NCI-H1930 (cell line): ENCODE results near the gene PICK1.
"Not testable (repeated sequence)": the region's sequence is repeated elsewhere in the genome, so short reads cannot be mapped to it uniquely, and the experiment has no call there.

Experiments used
- DNase-seq, 2 experiments: peaks; one replicate each; lab custom pipeline; 2025; lab: John Stamatoyannopoulos, UW

Gene PICK1

DNA sequence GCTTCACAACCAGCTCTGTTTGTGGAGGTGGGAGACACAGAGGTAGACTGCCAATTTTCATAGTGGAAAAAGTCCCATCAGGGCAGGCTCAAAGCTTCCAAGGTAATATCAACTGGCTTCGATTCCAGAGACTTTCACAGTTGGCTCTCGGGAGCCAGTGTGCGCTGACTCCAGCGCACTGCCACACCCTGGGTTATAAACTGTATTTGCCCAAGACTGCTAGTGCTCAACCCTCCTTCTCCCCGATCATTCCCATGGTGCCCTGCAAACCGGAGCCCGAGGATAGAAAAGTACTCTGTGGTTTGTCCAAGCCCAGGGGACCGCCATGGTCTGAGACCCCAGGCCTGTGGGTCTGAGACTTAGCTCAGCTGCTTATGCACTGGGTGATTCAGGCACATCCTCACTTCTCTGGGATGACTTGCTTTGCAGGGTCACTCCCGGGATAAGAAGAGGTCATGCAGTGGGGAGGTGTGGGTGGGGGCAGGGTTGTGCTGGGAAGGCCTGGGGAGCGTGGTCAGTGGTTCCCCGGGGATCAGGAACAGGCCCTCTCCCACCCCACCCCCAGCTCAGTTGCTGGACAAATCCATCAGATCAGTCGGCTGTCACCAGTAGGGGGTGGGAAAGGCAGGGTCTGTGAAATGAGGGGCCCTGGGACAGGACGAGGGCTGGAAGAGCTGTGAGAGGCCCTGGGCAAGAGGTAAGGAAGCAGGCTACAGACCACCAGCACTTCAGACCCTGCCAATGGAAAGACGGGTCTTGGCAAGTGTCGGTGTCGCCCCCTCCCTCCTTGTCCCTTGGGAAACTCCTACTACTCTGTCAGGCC lies 26.7 kb upstream of the PICK1 start:
- no peak for DNase-seq

DNA sequence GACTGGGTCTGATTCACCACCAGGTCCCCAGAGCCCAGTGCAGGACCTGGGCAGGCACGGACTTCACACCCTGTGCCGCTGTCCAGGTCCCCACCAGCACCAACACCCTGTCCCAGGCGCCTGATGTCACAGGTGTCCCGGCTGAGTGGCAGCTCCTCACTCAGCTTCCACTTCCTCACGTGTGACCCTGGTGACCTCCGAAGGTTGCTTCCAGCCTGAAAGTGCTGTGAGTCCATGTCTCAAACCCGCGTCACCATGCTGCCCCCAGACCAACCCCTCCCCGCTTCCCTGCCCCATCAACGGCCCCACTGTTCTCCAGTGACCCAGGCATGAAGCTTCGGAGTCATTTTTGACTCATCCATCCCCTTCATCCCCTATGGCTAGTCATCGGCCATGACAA lies 25.7 kb upstream of the PICK1 start:
- DNase-seq, result no peak

DNA sequence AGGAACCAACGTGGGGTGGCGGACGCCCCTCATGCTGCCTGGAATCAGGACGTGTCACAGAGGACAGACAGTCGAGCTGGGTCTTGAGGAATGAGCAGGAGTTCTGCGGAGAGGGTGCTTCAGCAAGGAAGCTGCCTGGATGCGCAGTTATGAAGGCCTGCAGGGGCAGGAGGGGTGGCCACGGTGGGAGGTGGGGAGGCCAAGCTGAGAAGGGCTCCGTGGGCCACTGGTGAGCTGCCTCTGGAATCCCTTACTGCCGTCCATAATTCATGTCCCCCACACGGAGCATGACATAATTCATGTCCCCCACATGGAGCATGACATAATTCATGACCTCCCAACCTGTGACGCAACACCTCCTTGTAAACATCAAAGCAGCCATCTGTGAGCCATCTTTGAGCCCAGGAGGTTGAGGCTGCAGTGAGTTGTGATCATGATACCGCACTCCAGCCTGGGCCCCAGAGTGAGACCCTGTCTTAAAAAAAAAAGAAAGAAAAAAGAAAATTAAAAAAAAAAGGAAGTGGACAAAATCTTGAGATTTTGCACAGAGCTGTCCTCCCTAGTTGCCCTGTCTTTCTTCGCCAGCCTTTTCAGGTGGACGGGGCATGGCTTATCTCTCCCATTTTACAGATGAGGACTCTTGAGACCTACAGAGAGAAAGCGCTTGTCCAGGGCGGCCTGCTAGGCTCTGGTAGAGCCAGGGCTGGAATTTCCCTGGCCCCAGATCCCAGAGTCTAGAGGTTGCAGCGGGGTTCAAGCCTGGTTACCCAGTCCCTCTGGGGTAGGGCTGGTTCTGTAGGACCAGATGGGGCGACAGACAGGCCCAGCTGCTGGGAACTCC lies 24.3 kb upstream of the PICK1 start:
- no peak for DNase-seq

DNA sequence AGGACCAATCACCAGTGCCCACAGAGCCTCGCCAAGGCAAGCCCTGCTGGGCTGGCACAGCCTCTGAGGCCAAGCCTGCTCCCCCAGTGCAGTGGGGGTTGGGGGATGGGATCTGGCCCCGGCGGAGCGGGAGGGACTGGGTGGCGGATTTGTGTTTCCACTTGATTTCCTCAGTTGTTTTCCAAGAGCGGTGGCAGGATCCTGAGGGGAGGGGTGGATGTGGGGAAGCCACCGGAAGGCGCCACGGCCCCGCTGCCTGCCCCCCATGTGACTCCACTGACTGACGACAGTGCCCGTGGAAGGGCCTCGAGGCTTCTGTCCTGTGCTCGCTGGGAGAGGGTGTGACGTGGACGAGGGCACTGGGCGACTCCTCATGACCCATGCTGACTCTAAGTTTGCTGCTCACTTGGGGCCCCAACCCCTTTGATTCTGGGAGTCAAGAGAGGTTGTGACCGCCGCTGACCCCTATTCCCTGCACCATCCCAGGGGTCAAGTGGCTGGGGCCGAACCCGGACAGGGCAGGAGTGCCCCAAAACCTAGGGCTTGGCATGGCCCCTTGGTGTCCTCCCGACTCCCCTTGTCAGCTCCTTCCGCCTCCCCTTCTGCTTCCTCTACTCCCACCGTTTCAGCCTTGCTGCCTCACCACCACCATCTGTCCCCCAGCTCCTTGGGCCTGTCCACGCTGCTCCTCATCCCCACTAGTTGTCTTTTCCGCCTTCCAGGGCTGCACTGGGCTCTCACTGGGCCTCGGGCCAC lies 23.5 kb upstream of the PICK1 start:
- no peak for DNase-seq

DNA sequence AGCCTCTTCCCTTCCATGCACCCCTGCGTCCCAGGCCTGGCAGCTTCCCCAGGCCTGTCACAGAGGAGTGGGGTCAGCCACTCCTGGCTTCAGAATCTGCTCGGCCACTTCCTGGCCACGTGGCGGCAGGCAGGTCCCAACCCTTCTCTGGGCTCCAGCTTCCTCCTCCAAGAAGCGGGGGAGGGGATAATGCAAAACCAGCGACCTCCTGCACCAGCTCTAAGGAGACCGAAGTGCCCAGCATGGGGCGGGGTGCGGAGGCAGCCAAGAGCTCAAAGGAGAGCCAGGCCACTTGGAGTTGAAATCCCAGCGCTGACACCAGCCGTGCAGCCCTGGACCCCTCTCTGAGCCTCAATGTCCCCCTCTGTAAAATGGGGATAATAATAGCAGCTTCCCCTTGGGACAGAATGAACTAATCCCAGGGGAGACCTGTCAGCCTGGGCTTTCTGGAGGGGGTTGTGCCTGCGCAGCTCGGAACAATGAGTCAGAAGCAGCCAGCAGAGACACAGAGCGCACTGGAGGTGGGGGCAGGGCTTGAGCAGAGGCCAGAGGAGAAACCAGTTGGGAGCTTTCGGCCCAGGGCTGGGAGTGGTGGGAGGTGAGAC lies 22.8 kb upstream of the PICK1 start:
- no peak for DNase-seq

DNA sequence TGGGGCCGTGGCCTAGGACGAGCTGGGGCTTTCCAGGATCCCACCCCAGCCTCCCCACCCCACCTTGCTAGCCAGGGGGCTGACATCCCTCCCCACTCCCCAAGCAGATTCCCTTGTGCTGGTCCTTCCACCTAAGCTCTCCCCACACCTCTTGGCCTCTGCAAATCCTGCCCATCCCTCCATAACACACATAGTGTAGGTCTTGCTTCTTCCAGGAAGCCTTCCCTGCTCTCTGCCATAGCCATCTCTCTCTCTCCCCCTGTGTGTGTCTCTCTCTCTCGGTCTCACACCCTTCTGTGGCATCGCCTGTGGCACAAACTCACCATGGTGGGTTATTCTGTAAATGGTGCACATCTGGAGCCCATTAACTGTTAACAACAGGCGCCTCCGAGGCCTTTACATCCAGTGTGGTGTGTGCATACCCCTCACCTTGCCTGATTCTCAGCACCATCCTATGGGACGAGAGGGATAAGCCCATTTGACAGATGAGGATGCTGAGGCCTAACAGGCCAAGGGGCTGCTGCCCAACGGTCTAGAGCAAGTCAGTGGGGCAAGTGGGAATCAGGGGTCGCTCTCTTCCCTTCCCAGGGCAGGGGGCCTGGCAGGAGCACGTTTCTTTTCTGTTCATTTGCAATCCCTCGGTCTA lies 22.2 kb upstream of the PICK1 start:
- DNase-seq, result no peak

DNA sequence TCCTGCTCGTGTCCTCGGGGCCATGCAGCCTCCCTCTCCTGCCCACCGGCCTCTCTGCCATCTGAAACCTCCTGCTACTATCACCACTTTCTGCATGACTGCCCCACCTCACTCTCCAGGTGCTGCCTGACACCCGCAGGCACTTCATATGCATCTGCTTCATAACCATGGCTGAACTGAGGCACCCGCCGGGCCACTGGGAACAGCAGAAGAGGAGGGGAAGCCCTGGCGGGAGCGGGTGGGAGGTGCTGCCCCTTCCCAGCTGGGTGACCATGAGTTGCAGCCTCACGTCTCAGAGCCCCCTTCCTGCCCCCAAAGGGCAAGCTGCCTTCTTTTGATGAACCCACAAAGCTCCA lies 21.7 kb upstream of the PICK1 start:
- no peak for DNase-seq

DNA sequence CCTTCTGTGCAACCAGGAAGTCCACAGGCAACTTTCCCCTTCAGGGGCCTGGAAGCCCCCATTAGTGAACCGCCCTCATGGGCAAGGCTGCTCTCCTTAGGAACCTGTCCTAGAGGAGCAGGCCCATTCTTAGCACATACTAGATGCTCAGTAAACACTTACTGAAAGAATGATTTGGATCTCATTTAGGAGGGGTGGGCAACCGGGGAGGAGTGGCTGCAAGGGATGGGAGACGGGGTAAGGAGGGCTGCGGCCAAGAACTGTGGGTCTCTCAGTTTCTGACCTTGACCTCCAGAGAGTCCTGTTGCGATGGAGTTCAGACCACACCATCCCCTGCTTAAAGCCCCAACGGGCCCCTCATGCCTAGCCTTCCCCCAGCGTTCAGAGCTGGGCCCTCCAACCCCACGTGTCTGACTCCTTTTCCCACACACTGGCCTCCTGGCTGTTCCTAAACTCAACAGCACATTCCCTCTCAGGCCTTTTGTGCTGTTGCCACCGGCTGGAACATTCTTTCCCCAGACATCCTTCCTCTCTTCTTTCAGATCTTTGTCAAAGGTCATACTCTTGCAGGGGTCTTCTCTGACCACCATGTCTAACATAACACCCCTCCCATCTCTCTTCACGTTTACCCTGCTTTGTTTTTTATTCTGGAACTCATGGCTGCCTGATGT lies 20.7 kb upstream of the PICK1 start:
- DNase-seq, result no peak

DNA sequence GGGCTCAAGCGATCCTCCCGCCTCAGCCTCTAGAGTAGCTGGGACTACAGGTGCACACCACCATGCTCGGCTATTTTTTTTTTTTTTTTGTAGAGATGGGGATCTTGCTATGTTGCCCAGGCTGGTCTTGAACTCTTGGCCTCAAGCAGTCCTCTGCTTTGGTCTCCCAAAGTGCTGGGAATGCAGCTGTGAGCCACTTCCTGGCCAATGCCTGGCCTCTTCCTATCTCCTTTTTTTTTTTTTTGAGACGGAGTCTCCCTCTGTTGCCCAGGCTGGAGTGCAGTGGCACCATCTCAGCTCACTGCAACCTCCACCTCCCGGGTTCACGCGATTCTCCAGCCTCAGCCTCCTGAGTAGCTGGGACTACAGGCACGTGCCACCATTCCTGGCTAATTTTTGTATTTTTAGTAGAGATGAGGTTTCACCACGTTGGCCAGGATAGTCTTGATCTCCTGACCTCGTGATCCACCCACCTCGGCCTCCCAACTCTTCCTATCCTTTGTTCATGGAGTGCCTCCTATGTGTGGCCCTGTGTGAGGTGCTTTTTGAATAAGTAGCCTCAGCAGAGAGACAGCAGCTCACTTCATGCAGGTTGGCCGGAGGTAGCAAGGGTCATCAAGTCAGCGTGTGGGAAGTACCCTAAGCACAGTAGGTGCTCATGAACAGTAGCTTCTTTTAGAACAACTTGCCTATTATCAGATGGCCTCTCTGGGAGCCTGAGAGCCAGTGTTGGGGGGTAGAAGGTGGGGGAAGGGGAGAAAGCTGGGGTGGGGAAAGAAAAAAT lies 19.6 kb upstream of the PICK1 start:
- not testable (repeated sequence) for DNase-seq

DNA sequence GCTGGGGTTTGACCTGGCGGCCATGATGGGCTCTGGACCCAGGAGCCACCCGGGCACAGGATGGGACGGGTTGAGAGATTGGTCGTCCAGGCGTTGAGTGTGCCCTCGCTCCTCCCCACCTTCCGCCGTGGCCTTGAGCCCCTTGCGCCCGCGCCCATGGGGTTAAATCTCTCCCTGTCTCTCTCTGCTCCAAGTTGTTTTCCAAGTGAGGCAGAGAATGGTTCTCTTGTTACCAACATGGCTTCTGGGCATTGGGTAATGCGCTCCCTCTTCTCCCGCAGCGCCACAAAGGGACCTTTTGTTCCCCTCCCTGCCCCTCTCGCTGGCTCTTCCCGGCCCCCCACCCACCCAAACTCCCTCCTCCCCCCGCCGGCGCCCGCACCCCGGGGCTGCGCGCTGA lies 18.8 kb upstream of the PICK1 start:
- no peak for DNase-seq

DNA sequence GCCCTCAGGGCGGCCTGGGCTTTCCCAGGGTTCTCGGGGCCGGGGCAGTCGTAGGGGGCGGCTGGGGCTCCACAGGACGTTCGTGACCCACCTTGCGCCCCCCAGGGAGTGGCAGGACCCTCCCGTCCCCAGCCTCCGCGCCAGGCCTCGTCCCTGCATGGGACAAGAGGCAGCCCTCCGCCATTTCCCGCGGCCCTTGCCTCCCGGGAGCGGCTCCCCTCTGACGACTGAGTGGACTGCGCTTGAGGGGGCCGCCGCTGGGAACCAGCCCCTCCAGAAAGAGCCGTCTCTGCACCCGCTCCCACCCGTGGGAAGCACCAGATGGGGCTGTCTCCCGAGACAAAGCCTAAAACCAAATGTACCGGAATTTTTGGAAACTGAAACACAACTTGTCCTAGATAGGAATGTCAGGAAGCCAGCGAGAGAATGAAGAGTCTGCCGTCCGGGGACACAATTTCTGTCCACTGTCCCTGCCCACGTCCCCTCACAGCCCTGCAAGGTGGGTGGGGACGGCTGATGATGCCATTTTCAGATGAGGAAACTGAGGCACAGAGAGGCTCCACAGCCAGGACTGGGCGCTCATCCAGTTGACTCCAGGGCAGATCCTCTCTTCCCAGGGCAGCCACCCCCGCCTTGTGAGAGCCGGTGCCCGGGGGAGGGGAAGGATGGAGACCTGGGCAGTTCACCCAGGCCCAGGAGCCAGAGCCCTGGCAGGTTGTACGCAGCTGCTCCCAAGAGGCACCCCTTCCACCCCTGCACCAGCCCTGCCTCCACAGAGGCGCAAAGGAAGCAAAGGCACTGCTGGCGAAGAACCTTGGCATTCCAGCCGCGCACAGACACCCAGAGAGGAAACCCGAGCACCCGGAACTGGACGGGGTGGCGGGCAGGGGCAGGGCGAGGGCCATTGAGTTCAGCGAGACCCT lies 18.1 kb upstream of the PICK1 start:
- DNase-seq, result no peak

DNA sequence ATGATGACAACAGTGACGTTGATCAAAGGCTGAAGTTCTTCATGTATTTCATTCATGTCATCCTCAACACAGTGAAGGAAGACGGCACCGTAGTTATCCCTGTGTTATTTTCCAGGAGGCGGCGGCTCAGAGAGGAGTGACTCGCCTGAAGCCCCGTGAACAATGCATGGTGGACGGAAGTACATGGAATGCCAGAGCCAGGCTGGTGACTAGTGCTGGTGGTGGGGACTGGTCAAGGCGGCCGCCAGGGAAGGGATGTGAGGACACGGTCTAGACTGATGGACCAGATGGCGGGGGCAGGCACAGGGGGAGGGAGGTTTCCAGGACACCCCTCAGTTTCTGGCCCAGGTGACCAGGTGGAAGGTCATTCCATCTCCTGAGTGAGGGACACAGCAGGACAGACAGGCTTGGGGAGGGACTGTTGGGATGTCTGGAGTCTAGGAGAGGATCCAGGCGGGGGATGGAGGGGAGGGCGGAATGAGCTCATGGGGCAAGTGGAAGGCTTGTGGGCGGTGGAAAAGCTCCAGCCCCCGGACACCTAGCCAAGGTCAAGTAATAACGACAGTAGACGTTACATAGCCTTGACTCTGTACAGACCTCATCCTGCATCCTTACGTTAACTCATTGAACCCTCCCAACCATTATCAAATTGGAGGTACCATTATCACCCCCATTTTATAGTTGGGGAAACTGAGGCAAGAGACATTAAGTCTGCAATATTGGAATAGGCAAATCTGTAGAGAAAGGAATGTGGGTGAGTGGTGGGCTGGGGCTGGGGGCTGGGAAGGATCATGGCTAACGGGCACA lies 16.0 kb upstream of the PICK1 start:
- no peak for DNase-seq

DNA sequence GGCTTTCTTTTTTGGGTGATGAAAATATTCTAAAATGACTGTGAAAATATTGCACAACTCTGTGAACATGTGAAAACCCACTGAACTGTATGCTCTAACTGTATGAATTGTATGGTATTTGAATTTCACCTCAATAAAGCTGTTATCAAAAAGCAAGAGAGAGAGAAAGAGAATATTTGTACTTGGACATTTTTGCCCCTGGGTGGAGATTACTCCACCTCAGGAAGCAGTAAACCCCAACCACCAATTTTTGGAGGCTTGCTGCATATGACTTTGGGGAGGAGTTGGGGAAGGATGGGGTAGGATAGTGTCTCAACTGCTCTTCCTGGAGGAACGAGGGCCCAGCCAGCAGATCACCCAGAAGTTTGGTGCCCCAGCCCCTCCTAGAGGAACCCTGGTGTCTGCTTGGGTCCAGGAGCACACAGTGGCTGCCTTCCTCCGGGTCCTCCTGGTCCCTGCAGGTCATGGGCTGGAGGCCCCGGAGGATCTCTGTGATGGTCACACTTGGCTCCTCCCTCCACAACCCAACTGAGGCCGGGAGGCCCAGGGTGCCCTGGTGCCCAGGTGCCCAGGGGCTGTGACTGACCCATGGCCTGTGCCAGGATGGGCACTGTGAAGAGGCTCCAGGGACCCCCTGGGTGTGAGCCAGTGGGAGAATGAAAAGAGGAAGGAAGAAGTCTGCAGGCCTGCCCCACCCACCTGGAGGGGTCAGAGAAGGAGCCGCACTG lies 15.3 kb upstream of the PICK1 start:
- no peak for DNase-seq

DNA sequence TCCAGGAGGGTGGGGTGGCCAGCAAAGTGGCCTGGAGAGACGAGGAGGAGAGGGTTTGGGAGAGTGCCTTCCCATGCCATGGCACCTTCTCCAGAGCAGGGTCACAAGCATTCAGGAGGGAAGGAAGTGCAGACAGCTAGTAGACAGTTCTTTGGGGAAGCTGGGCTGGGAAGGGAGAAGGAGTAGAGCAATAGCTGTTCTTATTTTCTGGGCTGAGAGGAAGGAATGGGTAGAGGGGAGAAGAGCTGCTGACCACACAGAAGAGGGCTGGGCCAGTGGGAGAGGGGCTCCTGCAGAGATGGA lies 14.8 kb upstream of the PICK1 start:
- DNase-seq, result no peak

DNA sequence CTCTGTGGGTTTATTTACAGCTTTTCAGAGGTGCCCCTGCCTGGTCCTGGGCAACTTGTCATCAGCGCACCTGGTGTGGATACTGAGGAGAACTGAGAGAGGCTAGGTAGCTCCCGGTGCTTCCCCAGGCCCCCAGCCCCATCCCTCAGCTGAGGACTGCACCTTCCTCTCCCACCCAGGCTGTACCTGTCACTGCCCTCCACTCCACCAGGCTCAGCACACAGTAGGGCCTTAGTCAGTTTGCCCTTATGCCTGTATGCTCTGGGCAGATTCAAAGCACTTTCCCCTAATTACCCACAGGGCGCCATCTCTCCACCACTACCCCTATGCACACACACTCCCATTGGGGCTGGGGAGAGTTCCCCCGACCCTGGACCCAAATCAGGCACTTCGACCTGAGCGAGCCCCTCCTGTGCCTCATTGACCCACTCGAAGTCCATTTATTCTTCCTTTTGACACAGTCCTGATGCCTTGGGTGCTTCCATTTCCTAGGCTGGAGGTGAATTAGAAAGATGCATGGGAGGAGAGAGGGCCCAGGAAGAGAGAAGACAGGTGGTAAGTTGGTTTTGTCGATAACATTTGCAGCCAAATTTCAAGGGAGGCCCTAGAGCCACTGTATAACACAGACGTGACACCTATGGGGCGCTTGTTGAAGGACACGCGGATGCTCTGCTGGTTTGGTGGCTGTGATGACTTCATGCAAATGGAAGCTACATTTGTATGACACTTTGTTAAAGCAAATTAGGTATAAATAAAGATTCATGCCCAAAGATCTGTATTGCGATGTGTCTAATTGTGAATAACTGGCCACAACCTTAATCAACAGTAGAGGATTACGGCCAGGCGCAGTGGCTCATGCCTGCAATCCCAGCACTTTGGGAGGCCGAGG lies 13.8 kb upstream of the PICK1 start:
- DNase-seq, result no peak

DNA sequence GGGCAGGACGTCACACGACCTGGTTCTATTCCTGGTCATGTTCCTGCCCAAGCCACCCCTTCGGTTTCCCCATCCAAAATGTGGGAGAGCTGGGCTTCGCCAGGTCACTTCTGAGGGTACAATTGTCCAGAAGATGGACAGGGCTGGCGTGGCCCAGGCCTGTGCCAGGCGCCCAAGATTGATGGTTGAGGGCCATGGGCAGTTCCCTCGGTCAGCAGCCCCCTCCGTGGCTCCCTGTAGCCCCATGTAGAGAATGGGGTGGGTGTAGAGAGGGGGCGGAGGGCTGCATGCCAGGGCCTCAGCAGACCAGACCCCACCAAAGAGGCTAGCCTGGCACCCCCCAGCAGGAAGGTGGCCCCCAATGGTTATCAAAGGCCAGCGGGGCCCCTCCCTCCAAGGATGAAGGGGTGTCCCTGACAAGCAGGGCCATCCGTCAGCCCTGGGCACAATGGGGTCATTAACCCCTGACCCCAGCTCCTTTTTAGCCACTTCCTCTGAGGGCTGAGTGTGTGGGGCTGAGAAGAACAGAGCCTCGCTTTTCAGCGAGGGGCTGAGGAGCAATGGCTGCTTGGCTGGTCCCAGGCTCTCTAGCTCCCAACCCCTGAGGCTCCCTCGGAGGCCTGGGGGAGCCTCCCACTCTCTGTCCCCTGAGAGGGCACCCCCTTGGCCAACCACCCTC lies 11.0 kb upstream of the PICK1 start:
- no peak for DNase-seq
